ENCODE data around the gene PTGFRN. TPM values are rescaled to one million over a fixed set of nuclear protein-coding genes. Genes with fewer than 3 reads are reported as not detected.

PTGFRN gene
- total RNA-seq, 2 donors from 2014 or later = 37.1 to 70.7 TPM

GRCh38 chr1:116869611-116870010 is 40.1 kb upstream of the PTGFRN start:
- DNase-seq (ENCODE audit: low spot score) = no peak
- Histone ChIP-seq H3K36me3 (no peaks in the 10 kb centered on the region), H3K4me3 (no peak overlapping the region), H3K27ac (no peak overlapping the region), H3K4me1 (replicated peaks) (no peaks in the 10 kb centered on the region), H3K9me3 (no peaks in the 10 kb centered on the region), H3K27me3 (replicated peaks; ENCODE audit: insufficient read depth) (no peaks in the 10 kb centered on the region)
- 98% methylated on average over 4 of the region's 4 CpGs for WGBS
- intact Hi-C loops (cut with DNase I) = no loop called here
- TF ChIP-seq POLR2A (IDR thresholded peaks at IDR 0.05) (no peak), POLR2AphosphoS5 (IDR thresholded peaks at IDR 0.05) (no peak), CTCF (IDR thresholded peaks at IDR 0.05) (no peak)

- Histone ChIP-seq H3K27me3 (replicated peaks; ENCODE audit: insufficient read depth) (no peaks in the 10 kb centered on the region), H3K4me3 (no peak overlapping the region), H3K9me3 (no peaks in the 10 kb centered on the region), H3K4me1 (replicated peaks) (no peaks in the 10 kb centered on the region), H3K27ac (no peak overlapping the region), H3K36me3 (no peaks in the 10 kb centered on the region)
- intact Hi-C loops (cut with DNase I) = no loop called here
- 30% methylated on average over 7 of the region's 7 CpGs for WGBS
- no peak for TF ChIP-seq POLR2AphosphoS5 (IDR thresholded peaks at IDR 0.05)
- DNase-seq (ENCODE audit: low spot score) = no peak
Measured at GRCh38 chr1:116870300-116870699, 39.4 kb upstream of the PTGFRN start.

GRCh38 chr1:116871779-116872146 is 38.0 kb upstream of the PTGFRN start:
- WGBS = 22% methylated on average over 4 of the region's 4 CpGs

GRCh38 chr1:116873680-116874271 is 35.9 kb upstream of the PTGFRN start:
- intact Hi-C loops (cut with DNase I) = no loop called here
- H3K27me3 ChIP-seq (replicated peaks; ENCODE audit: insufficient read depth) = no peaks in the 10 kb centered on the region
- no peak overlapping the region for H3K4me3 ChIP-seq
- H3K27ac ChIP-seq = no peak overlapping the region
- no peak for DNase-seq (ENCODE audit: low spot score)
- TF ChIP-seq POLR2AphosphoS5 (IDR thresholded peaks at IDR 0.05) = no peak
- no peak for TF ChIP-seq CTCF (IDR thresholded peaks at IDR 0.05)
- no peak for TF ChIP-seq POLR2A (IDR thresholded peaks at IDR 0.05)
- H3K4me1 ChIP-seq (replicated peaks) = no peaks in the 10 kb centered on the region
- H3K9me3 ChIP-seq = no peaks in the 10 kb centered on the region
- no peaks in the 10 kb centered on the region for H3K36me3 ChIP-seq
- WGBS = 77% methylated on average over 6 of the region's 6 CpGs

More at GRCh38 chr1:116871779-116872146, 38.0 kb upstream of the PTGFRN start:
- Histone ChIP-seq H3K9me3 (no peaks in the 10 kb centered on the region), H3K4me1 (replicated peaks) (no peaks in the 10 kb centered on the region), H3K27ac (no peak overlapping the region), H3K36me3 (no peaks in the 10 kb centered on the region), H3K27me3 (replicated peaks; ENCODE audit: insufficient read depth) (no peaks in the 10 kb centered on the region), H3K4me3 (no peak overlapping the region)
- intact Hi-C loops (cut with DNase I) = no loop called here
- no peak for DNase-seq (ENCODE audit: low spot score)
- TF ChIP-seq CTCF (IDR thresholded peaks at IDR 0.05) (no peak), POLR2AphosphoS5 (IDR thresholded peaks at IDR 0.05) (peak; percentile 18)

GRCh38 chr1:116874733-116875249 is 34.9 kb upstream of the PTGFRN start:
- no peak for TF ChIP-seq POLR2AphosphoS5 (IDR thresholded peaks at IDR 0.05)
- no peak for TF ChIP-seq CTCF (IDR thresholded peaks at IDR 0.05)
- TF ChIP-seq POLR2A (IDR thresholded peaks at IDR 0.05) = no peak
- no peak overlapping the region for H3K4me3 ChIP-seq
- H3K27me3 ChIP-seq (replicated peaks; ENCODE audit: insufficient read depth) = no peaks in the 10 kb centered on the region
- no peaks in the 10 kb centered on the region for H3K9me3 ChIP-seq
- intact Hi-C loops (cut with DNase I) = no loop called here
- no peak overlapping the region for H3K27ac ChIP-seq
- DNase-seq (ENCODE audit: low spot score) = no peak
- 98% methylated on average over 6 of the region's 6 CpGs for WGBS
- H3K36me3 ChIP-seq = no peaks in the 10 kb centered on the region
- no peaks in the 10 kb centered on the region for H3K4me1 ChIP-seq (replicated peaks)
